HG03354 (cell line): ENCODE measurements around the gene UEVLD.

Source experiments
- ATAC-seq: cut with Tn5 transposase; IDR thresholded peaks from one replicate; pipeline ENCODE4 v1.9.1; 2021; ENCODE audit warnings: mild to moderate bottlenecking; ENCODE audit not compliant: unreplicated experiment, poor library complexity, severe bottlenecking

Gene UEVLD

GRCh38 chr11:18522388-18522787 is 66.1 kb downstream of the UEVLD start:
- no peak for ATAC-seq

- ATAC-seq, result no peak
Measured at GRCh38 chr11:18521122-18521521, 67.4 kb downstream of the UEVLD start.

- ATAC-seq, result no peak
Measured at GRCh38 chr11:18502352-18502751, 86.2 kb downstream of the UEVLD start.

- ATAC-seq, result no peak
Measured at GRCh38 chr11:18501629-18502028, 86.9 kb downstream of the UEVLD start.

GRCh38 chr11:18498039-18498438 is 90.5 kb downstream of the UEVLD start:
- no peak for ATAC-seq

GRCh38 chr11:18495703-18496102 is 92.8 kb downstream of the UEVLD start:
- ATAC-seq, result no peak

- no peak for ATAC-seq
Measured at GRCh38 chr11:18495271-18495670, 93.3 kb downstream of the UEVLD start.

GRCh38 chr11:18493310-18493709 is 95.2 kb downstream of the UEVLD start:
- ATAC-seq, result no peak

GRCh38 chr11:18492888-18493287 is 95.6 kb downstream of the UEVLD start:
- no peak for ATAC-seq

GRCh38 chr11:18491924-18492323 is 96.6 kb downstream of the UEVLD start:
- no peak for ATAC-seq

- no peak for ATAC-seq
Measured at GRCh38 chr11:18490736-18491485, 97.6 kb downstream of the UEVLD start.

GRCh38 chr11:18490319-18490718 is 98.2 kb downstream of the UEVLD start:
- ATAC-seq, result no peak

GRCh38 chr11:18485913-18486528 is 102.5 kb downstream of the UEVLD start:
- ATAC-seq, result peak; percentile 48
